Effector memory CD4-positive, alpha-beta T cell (primary cell): ENCODE data around the gene VRK2.
"Not testable (repeated sequence)": the region's sequence is repeated elsewhere in the genome, so short reads cannot be mapped to it uniquely, and the experiment has no call there.

Experiments used
- DNase-seq, 3 donors: peaks; one replicate each; pipeline ENCODE4 v3.0.0-alpha.2; 2020
- H3K27ac ChIP-seq: 2 replicates; pipeline ENCODE4 v1.7.0; 2013; ENCODE audit warnings: mild to moderate bottlenecking, low read length, moderate library complexity; ENCODE audit not compliant: insufficient read depth, poor library complexity, severe bottlenecking
- H3K27me3 ChIP-seq: replicated peaks from 2 replicates; pipeline ENCODE4 v1.7.0; 2013; ENCODE audit warnings: mild to moderate bottlenecking, low read length; ENCODE audit not compliant: insufficient read depth, control insufficient read depth, poor library complexity, severe bottlenecking
- H3K36me3 ChIP-seq: 2 replicates; pipeline ENCODE4 v1.7.0; 2013; ENCODE audit warnings: mild to moderate bottlenecking, low read length, moderate library complexity; ENCODE audit not compliant: control insufficient read depth, insufficient read depth
- H3K4me1 ChIP-seq: 2 replicates; pipeline ENCODE4 v1.7.0; 2013; ENCODE audit warnings: low read length, mild to moderate bottlenecking; ENCODE audit not compliant: control insufficient read depth, insufficient read depth, poor library complexity, severe bottlenecking
- H3K4me3 ChIP-seq: 2 replicates; pipeline ENCODE4 v1.7.0; 2013; ENCODE audit warnings: low read length, low read depth, mild to moderate bottlenecking; ENCODE audit not compliant: insufficient read depth, poor library complexity, severe bottlenecking
- H3K9me3 ChIP-seq: 2 replicates; pipeline ENCODE4 v1.7.0; 2013; ENCODE audit warnings: mild to moderate bottlenecking, low read length, moderate library complexity; ENCODE audit not compliant: control insufficient read depth

VRK2 gene

GRCh38 chr2:58155160-58155778 lies 108.7 kb downstream of the VRK2 start:
- peaks cover 3% of the 10 kb centered on the region for H3K36me3 ChIP-seq
- no peaks in the 10 kb centered on the region for H3K4me1 ChIP-seq
- H3K27ac ChIP-seq: no peak overlapping the region
- no peaks in the 10 kb centered on the region for H3K27me3 ChIP-seq
- H3K4me3 ChIP-seq: no peak overlapping the region
- DNase-seq: no peak
- no peaks in the 10 kb centered on the region for H3K9me3 ChIP-seq

- Histone ChIP-seq H3K36me3 (peaks cover 8% of the 10 kb centered on the region), H3K9me3 (no peaks in the 10 kb centered on the region), H3K4me1 (no peaks in the 10 kb centered on the region), H3K27ac (no peak overlapping the region), H3K27me3 (no peaks in the 10 kb centered on the region), H3K4me3 (no peak overlapping the region)
- no peak for DNase-seq
Observed at GRCh38 chr2:58156780-58157179, 110.2 kb downstream of the VRK2 start.

GRCh38 chr2:58157754-58158153 lies 111.1 kb downstream of the VRK2 start:
- Histone ChIP-seq H3K4me3 (no peak overlapping the region), H3K9me3 (no peaks in the 10 kb centered on the region), H3K36me3 (peaks cover 8% of the 10 kb centered on the region), H3K4me1 (no peaks in the 10 kb centered on the region), H3K27me3 (no peaks in the 10 kb centered on the region), H3K27ac (no peak overlapping the region)
- DNase-seq: no peak

- H3K27ac ChIP-seq: no peak overlapping the region
- H3K4me1 ChIP-seq: no peaks in the 10 kb centered on the region
- no peak overlapping the region for H3K4me3 ChIP-seq
- no peaks in the 10 kb centered on the region for H3K27me3 ChIP-seq
- no peak for DNase-seq
- H3K9me3 ChIP-seq: no peaks in the 10 kb centered on the region
- peaks cover 8% of the 10 kb centered on the region for H3K36me3 ChIP-seq
Observed at GRCh38 chr2:58158481-58158880, 111.9 kb downstream of the VRK2 start.

GRCh38 chr2:58163913-58164312 lies 117.3 kb downstream of the VRK2 start:
- Histone ChIP-seq H3K4me1 (no peaks in the 10 kb centered on the region), H3K9me3 (no peaks in the 10 kb centered on the region), H3K4me3 (no peak overlapping the region), H3K27me3 (no peaks in the 10 kb centered on the region), H3K27ac (no peak overlapping the region), H3K36me3 (peaks cover 8% of the 10 kb centered on the region)
- DNase-seq: no peak

GRCh38 chr2:58168130-58168529 lies 121.5 kb downstream of the VRK2 start:
- H3K27me3 ChIP-seq, H3K4me1 ChIP-seq, H3K4me3 ChIP-seq, H3K27ac ChIP-seq, H3K36me3 ChIP-seq, DNase-seq, H3K9me3 ChIP-seq: not testable (repeated sequence)

- not testable (repeated sequence) for H3K27me3 ChIP-seq
Observed at GRCh38 chr2:58169845-58170244, 123.2 kb downstream of the VRK2 start.

GRCh38 chr2:58170334-58170933 lies 123.8 kb downstream of the VRK2 start:
- H3K4me1 ChIP-seq, H3K36me3 ChIP-seq, H3K27ac ChIP-seq, H3K9me3 ChIP-seq, DNase-seq, H3K4me3 ChIP-seq, H3K27me3 ChIP-seq: not testable (repeated sequence)

More at GRCh38 chr2:58169845-58170244, 123.2 kb downstream of the VRK2 start:
- H3K4me3 ChIP-seq, H3K27ac ChIP-seq, H3K36me3 ChIP-seq, DNase-seq, H3K4me1 ChIP-seq, H3K9me3 ChIP-seq: not testable (repeated sequence)

- not testable (repeated sequence) for H3K4me1 ChIP-seq, H3K36me3 ChIP-seq, H3K27ac ChIP-seq, H3K9me3 ChIP-seq, DNase-seq, H3K4me3 ChIP-seq, H3K27me3 ChIP-seq
Observed at GRCh38 chr2:58171831-58172230, 125.2 kb downstream of the VRK2 start.

- H3K27me3 ChIP-seq, DNase-seq, H3K9me3 ChIP-seq, H3K4me1 ChIP-seq, H3K36me3 ChIP-seq, H3K27ac ChIP-seq, H3K4me3 ChIP-seq: not testable (repeated sequence)
Observed at GRCh38 chr2:58177187-58177586, 130.6 kb downstream of the VRK2 start.
